Large intestine (tissue), 3 donors: ENCODE measurements around the gene SYNDIG1. TPM values are rescaled to one million over a fixed set of nuclear protein-coding genes. Genes with fewer than 3 reads are reported as not detected.

ENCODE experiments used
- DNase-seq, 2 donors: peaks; one replicate each; pipeline versions ENCODE4 v3.0.0 to v3.0.0-alpha.2; 2013
- H3K27ac ChIP-seq: one replicate; pipeline ENCODE4 v1.5.1; 2013; ENCODE audit warnings: low read length
- H3K27me3 ChIP-seq: 2 replicates; pipeline ENCODE4 v1.6.1; 2013; ENCODE audit warnings: low read length; ENCODE audit not compliant: control insufficient read depth, insufficient read depth
- H3K36me3 ChIP-seq: 2 replicates; pipeline ENCODE4 v1.6.1; 2013; ENCODE audit warnings: low read length; ENCODE audit not compliant: control insufficient read depth, insufficient read depth
- H3K4me1 ChIP-seq: one replicate; pipeline ENCODE4 v1.6.1; 2013; ENCODE audit warnings: low read length; ENCODE audit not compliant: control insufficient read depth, insufficient read depth
- H3K4me3 ChIP-seq: one replicate; pipeline ENCODE4 v1.5.1; 2013; ENCODE audit warnings: low read length
- H3K9me3 ChIP-seq: one replicate; pipeline ENCODE4 v1.6.1; 2013; ENCODE audit warnings: mild to moderate bottlenecking, low read depth, low read length, moderate library complexity; ENCODE audit not compliant: control insufficient read depth
- WGBS: methylation state at CpG from one replicate; pipeline ENCODE4 v1.1.5; 2013; ENCODE audit warnings: low lambda C conversion rate; ENCODE audit not compliant: insufficient coverage; 5-methylcytosine and 5-hydroxymethylcytosine counted together
- polyA plus RNA-seq: library from polyadenylated mRNA; unstranded; fragments of 120-200 nt; gene quantifications from one replicate; pipeline ENCODE4 v1.2.1, GENCODE V29; 2013

Gene SYNDIG1
- polyA plus RNA-seq, 1 donor, result 2.0 TPM

GRCh38 chr20:24633026-24633425 lies 163.6 kb downstream of the SYNDIG1 start:
- Histone ChIP-seq H3K4me1 (peaks cover 4% of the 10 kb centered on the region), H3K4me3 (no peak overlapping the region), H3K9me3 (no peaks in the 10 kb centered on the region), H3K27me3 (no peaks in the 10 kb centered on the region), H3K27ac (no peak overlapping the region), H3K36me3 (no peaks in the 10 kb centered on the region)
- no CpG with 5 or more reads among the region's 12 CpGs for WGBS
- no peak for DNase-seq

GRCh38 chr20:24633521-24633920 lies 164.1 kb downstream of the SYNDIG1 start:
- no CpG with 5 or more reads among the region's 10 CpGs for WGBS

GRCh38 chr20:24634855-24635254 lies 165.4 kb downstream of the SYNDIG1 start:
- no peak overlapping the region for H3K4me3 ChIP-seq
- no peaks in the 10 kb centered on the region for H3K27me3 ChIP-seq
- no peaks in the 10 kb centered on the region for H3K36me3 ChIP-seq
- no peak overlapping the region for H3K27ac ChIP-seq
- no peaks in the 10 kb centered on the region for H3K4me1 ChIP-seq
- no peaks in the 10 kb centered on the region for H3K9me3 ChIP-seq
- WGBS, result no CpG with 5 or more reads among the region's 9 CpGs
- peak; percentile 18 to 21 for DNase-seq

More at GRCh38 chr20:24633521-24633920, 164.1 kb downstream of the SYNDIG1 start:
- Histone ChIP-seq H3K27me3 (no peaks in the 10 kb centered on the region), H3K4me1 (peaks cover 4% of the 10 kb centered on the region), H3K4me3 (no peak overlapping the region), H3K9me3 (no peaks in the 10 kb centered on the region), H3K36me3 (no peaks in the 10 kb centered on the region), H3K27ac (no peak overlapping the region)
- DNase-seq, result no peak

GRCh38 chr20:24636626-24637025 lies 167.2 kb downstream of the SYNDIG1 start:
- H3K36me3 ChIP-seq, result no peaks in the 10 kb centered on the region
- no peak overlapping the region for H3K27ac ChIP-seq
- no peak overlapping the region for H3K4me3 ChIP-seq
- no peaks in the 10 kb centered on the region for H3K9me3 ChIP-seq
- DNase-seq, result no peak
- H3K4me1 ChIP-seq, result no peaks in the 10 kb centered on the region
- no peaks in the 10 kb centered on the region for H3K27me3 ChIP-seq
- no CpG with 5 or more reads among the region's 2 CpGs for WGBS

GRCh38 chr20:24637087-24637486 lies 167.7 kb downstream of the SYNDIG1 start:
- Histone ChIP-seq H3K4me3 (no peak overlapping the region), H3K27ac (no peak overlapping the region), H3K9me3 (no peaks in the 10 kb centered on the region), H3K27me3 (no peaks in the 10 kb centered on the region), H3K36me3 (no peaks in the 10 kb centered on the region), H3K4me1 (no peaks in the 10 kb centered on the region)
- DNase-seq, result no peak
- 83% methylated on average over 2 of the region's 4 CpGs for WGBS

- DNase-seq, result no peak
- Histone ChIP-seq H3K9me3 (no peaks in the 10 kb centered on the region), H3K4me1 (no peaks in the 10 kb centered on the region), H3K4me3 (no peak overlapping the region), H3K36me3 (no peaks in the 10 kb centered on the region), H3K27me3 (no peaks in the 10 kb centered on the region), H3K27ac (no peak overlapping the region)
- WGBS, result 86% methylated on average over 1 of the region's 6 CpGs
These were observed 168.5 kb downstream of the SYNDIG1 start for GRCh38 chr20:24637941-24638340.

- Histone ChIP-seq H3K27me3 (no peaks in the 10 kb centered on the region), H3K4me3 (no peak overlapping the region), H3K27ac (no peak overlapping the region), H3K9me3 (no peaks in the 10 kb centered on the region), H3K4me1 (no peaks in the 10 kb centered on the region), H3K36me3 (no peaks in the 10 kb centered on the region)
- no CpG with 5 or more reads among the region's 12 CpGs for WGBS
- DNase-seq, result peak; percentile 37 to 42
These were observed 169.4 kb downstream of the SYNDIG1 start for GRCh38 chr20:24638591-24639548.

GRCh38 chr20:24640276-24640675 lies 170.8 kb downstream of the SYNDIG1 start:
- DNase-seq, result no peak
- H3K27ac ChIP-seq, result no peak overlapping the region
- H3K36me3 ChIP-seq, result no peaks in the 10 kb centered on the region
- no peaks in the 10 kb centered on the region for H3K27me3 ChIP-seq
- 93% methylated on average over 1 of the region's 2 CpGs for WGBS
- H3K4me1 ChIP-seq, result no peaks in the 10 kb centered on the region
- H3K9me3 ChIP-seq, result no peaks in the 10 kb centered on the region
- H3K4me3 ChIP-seq, result no peak overlapping the region

GRCh38 chr20:24640686-24641085 lies 171.3 kb downstream of the SYNDIG1 start:
- WGBS, result no CpG with 5 or more reads among the region's 6 CpGs
- Histone ChIP-seq H3K27me3 (no peaks in the 10 kb centered on the region), H3K27ac (no peak overlapping the region), H3K4me1 (no peaks in the 10 kb centered on the region), H3K36me3 (no peaks in the 10 kb centered on the region), H3K4me3 (no peak overlapping the region), H3K9me3 (no peaks in the 10 kb centered on the region)
- DNase-seq, result no peak

- 100% methylated on average over 1 of the region's 2 CpGs for WGBS
- Histone ChIP-seq H3K9me3 (no peaks in the 10 kb centered on the region), H3K4me1 (no peaks in the 10 kb centered on the region), H3K4me3 (no peak overlapping the region), H3K27me3 (no peaks in the 10 kb centered on the region), H3K36me3 (no peaks in the 10 kb centered on the region), H3K27ac (no peak overlapping the region)
- DNase-seq, result no peak
These were observed 174.6 kb downstream of the SYNDIG1 start for GRCh38 chr20:24643731-24644626.
